Gastroesophageal sphincter (tissue), 4 donors: ENCODE data around the gene SLC6A19. TPM values are rescaled to one million over a fixed set of nuclear protein-coding genes. Genes with fewer than 3 reads are reported as not detected.

Source experiments
- ATAC-seq: fragments of 150-250 bp; one replicate; pipeline ENCODE4 v1.9.1; 2016; ENCODE audit warnings: mild to moderate bottlenecking, moderate library complexity
- H3K27ac ChIP-seq, 4 donors: fragments of 200-600 bp; sonication (generic) in 3 of 4; 1 replicate in 3 of 4; 2 replicates in 1 of 4; pipeline ENCODE4 v1.5.1; 2016 to 2019
- H3K27me3 ChIP-seq: fragments of 200-600 bp; sonication (generic); one replicate; pipeline ENCODE4 v1.5.1; 2019
- H3K36me3 ChIP-seq, 2 donors: fragments of 200-600 bp; sonication (generic); one replicate each; pipeline ENCODE4 v1.5.1; 2019; ENCODE audit warnings: control low read depth in 1 of 2
- H3K4me1 ChIP-seq, 3 donors: fragments of 200-600 bp; sonication (generic); 1 replicate in 2 of 3; 2 replicates in 1 of 3; pipeline ENCODE4 v1.5.1; 2016 to 2019; ENCODE audit warnings: control low read depth in 2 of 3
- H3K4me3 ChIP-seq, 2 donors: fragments of 200-600 bp; sonication (generic); one replicate each; pipeline ENCODE4 v1.5.1; 2019; ENCODE audit warnings: mild to moderate bottlenecking in 1 of 2, moderate library complexity in 1 of 2
- H3K9me3 ChIP-seq, 3 donors: fragments of 200-600 bp; sonication (generic); one replicate each; pipeline ENCODE4 v1.5.1; 2017 to 2019; ENCODE audit warnings: control low read depth in 2 of 3
- CTCF ChIP-seq, 4 experiments: fragments of 200-600 bp in 2 of 4; fragments of 450-650 bp in 2 of 4; sonication (generic) in 1 of 4; IDR thresholded peaks; one replicate each; pipeline ENCODE4 v1.5.1; 2017 to 2019; ENCODE audit warnings: antibody characterized with exemption in 4 of 4, mild to moderate bottlenecking in 2 of 4, moderate library complexity in 2 of 4
- EP300 ChIP-seq: sonication (generic); formaldehyde crosslinking; IDR thresholded peaks from one replicate; pipeline ENCODE4 v1.6.1; 2017; ENCODE audit warnings: antibody characterized with exemption, mild to moderate bottlenecking
- POLR2A ChIP-seq, 2 donors: fragments of 450-650 bp; IDR thresholded peaks; one replicate each; pipeline ENCODE4 v1.6.1; 2017; ENCODE audit warnings: antibody characterized with exemption in 2 of 2, mild to moderate bottlenecking in 2 of 2, moderate library complexity in 1 of 2
- POLR2AphosphoS5 ChIP-seq: sonication (generic); formaldehyde crosslinking; IDR thresholded peaks from one replicate; pipeline ENCODE4 v1.6.1; 2017; ENCODE audit warnings: antibody characterized with exemption
- WGBS, 2 donors: methylation state at CpG; one replicate each; pipeline ENCODE4 v1.1.5; 2018; ENCODE audit warnings: low coverage in 1 of 2; 5-methylcytosine and 5-hydroxymethylcytosine counted together
- total RNA-seq, 4 donors: library from RNA; depleted of rRNA; stranded (reverse); fragments of >200 nt; gene quantifications; one replicate each; pipeline ENCODE4 v1.1.0, GENCODE V29; 2016

Gene SLC6A19
- total RNA-seq, 4 donors from 2014 or later = not detected

DNA sequence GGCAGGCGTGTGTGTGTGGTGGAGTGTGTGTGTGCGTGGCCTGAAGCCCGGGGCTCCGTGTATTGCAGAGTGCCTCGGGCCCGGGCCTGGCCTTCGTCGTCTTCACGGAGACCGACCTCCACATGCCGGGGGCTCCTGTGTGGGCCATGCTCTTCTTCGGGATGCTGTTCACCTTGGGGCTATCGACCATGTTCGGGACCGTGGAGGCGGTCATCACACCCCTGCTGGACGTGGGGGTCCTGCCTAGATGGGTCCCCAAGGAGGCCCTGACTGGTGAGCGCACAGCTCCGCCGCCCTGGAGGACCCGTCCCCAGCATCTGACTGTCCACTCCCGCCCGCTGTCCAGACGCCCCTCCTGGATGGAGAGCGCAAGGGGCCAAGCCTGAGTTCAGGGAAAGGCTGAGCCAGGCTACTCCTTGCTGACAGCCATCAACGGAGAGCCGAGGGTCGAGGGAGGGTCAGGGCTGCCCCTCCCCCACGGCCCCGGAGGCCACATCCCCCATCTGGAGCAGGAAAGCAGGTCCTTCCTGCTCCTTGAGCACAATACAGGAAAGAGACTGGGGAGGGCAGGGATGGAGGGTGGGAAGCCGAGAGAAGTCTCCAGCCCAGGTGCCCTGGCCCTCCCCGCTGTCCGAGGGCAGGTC, 42.2 kb downstream of the SLC6A19 start:
- Histone ChIP-seq H3K4me1 (peaks cover 0 to 5% (median 0%) of the 10 kb centered on the region in 3 donors), H3K27ac (no peak overlapping the region), H3K36me3 (no peaks in the 10 kb centered on the region), H3K27me3 (peaks cover 62% of the 10 kb centered on the region), H3K4me3 (no peak overlapping the region), H3K9me3 (no peaks in the 10 kb centered on the region)
- TF ChIP-seq CTCF (IDR thresholded peaks at IDR 0.05) (no peak), POLR2A (IDR thresholded peaks at IDR 0.05) (no peak)
- ATAC-seq = no peak
- WGBS, 2 donors = no CpG with 5 or more reads among the region's 33 CpGs

GRCh38 chr5:1244255-1244654, 42.9 kb downstream of the SLC6A19 start:
- Histone ChIP-seq H3K36me3 (no peaks in the 10 kb centered on the region), H3K27me3 (peaks cover 69% of the 10 kb centered on the region), H3K27ac (no peak overlapping the region), H3K4me1 (peaks cover 0 to 5% (median 0%) of the 10 kb centered on the region in 3 donors), H3K9me3 (no peaks in the 10 kb centered on the region), H3K4me3 (no peak overlapping the region)
- TF ChIP-seq CTCF (IDR thresholded peaks at IDR 0.05) = no peak
- no peak for TF ChIP-seq POLR2A (IDR thresholded peaks at IDR 0.05)
- no peak for TF ChIP-seq POLR2AphosphoS5
- TF ChIP-seq EP300 = no peak
- no peak for ATAC-seq
- WGBS, 2 donors = no CpG with 5 or more reads among the region's 21 CpGs

DNA sequence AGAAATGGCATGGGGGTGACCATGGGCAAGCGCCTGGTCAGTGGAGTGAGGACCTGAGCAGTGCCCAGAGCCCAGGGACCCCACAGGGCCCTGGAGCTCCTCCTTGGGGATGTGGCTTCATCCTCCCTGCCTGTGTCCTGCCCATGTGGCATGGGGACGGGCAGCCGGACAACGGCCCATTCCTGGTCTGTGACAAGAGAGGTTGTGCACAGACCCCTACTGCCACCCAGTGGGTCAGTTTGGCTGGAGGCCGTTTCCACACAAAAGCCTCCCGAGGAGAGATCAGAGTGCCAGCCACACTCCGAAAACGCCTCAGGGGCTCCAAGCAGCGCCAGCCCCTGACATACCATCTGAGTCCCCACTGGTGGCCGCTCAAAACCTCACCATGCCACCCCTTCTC, 43.6 kb downstream of the SLC6A19 start:
- no peaks in the 10 kb centered on the region for H3K9me3 ChIP-seq
- H3K4me3 ChIP-seq = no peak overlapping the region
- no peaks in the 10 kb centered on the region for H3K36me3 ChIP-seq
- H3K4me1 ChIP-seq = peaks cover 0 to 5% (median 0%) of the 10 kb centered on the region in 3 donors
- no CpG with 5 or more reads among the region's 10 CpGs for WGBS, 2 donors
- TF ChIP-seq CTCF (IDR thresholded peaks at IDR 0.05) = no peak
- no peak for TF ChIP-seq POLR2AphosphoS5
- no peak for TF ChIP-seq EP300
- TF ChIP-seq POLR2A (IDR thresholded peaks at IDR 0.05) = no peak
- H3K27ac ChIP-seq = no peak overlapping the region
- no peak for ATAC-seq
- peaks cover 76% of the 10 kb centered on the region for H3K27me3 ChIP-seq

DNA sequence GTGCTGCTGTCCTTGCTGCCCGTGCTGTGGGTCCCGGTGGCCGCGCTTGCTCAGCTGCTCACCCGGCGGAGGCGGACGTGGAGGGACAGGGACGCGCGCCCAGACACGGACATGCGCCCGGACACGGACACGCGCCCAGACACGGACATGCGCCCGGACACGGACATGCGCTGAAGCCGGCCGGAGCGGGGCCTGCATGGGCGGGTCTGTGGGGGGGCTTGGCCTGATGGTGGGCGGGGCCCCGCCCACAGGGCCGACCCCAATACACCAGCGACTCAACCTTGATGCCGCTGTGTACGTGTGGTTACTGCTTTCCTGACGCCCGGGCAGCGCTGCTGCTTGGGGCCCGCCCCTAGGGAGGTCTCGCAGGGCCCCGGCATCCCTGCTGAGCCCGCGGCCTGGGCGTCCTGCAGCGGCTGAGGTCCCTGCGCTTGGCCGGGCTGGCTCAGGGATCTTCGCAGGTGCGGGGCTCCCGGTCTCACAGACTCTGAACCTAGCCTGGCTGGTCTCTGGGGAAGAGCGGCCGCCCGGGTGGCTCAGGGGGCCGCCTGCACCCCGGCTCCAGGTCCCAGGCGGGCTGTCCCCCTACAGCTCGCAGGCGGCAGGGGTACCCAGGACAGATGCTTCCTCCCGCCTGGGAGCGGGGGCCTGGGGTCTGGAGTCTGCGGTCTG, 44.6 kb downstream of the SLC6A19 start:
- no peak for TF ChIP-seq POLR2A (IDR thresholded peaks at IDR 0.05)
- no peak for TF ChIP-seq POLR2AphosphoS5
- TF ChIP-seq CTCF (IDR thresholded peaks at IDR 0.05) = no peak
- TF ChIP-seq EP300 = no peak
- no peak for ATAC-seq
- Histone ChIP-seq H3K4me1 (peaks cover 0 to 5% (median 0%) of the 10 kb centered on the region in 3 donors), H3K27me3 (peaks cover 82% of the 10 kb centered on the region), H3K36me3 (no peaks in the 10 kb centered on the region), H3K4me3 (no peak overlapping the region), H3K27ac (no peak overlapping the region), H3K9me3 (no peaks in the 10 kb centered on the region)
- WGBS, 2 donors = no CpG with 5 or more reads among the region's 58 CpGs
